IMR-90 (cell line): Measurements from ENCODE around the gene TRPV4. TPM values are rescaled to one million over a fixed set of nuclear protein-coding genes. Genes with fewer than 3 reads are reported as not detected.
A peak's percentile ranks its signal among the peaks of the same experiment; 100 is the strongest.

Experiments
- ATAC-seq: fragments of 200-7000 bp; cut with Tn5 transposase; 2 replicates; pipeline ENCODE4 v1.9.1; 2020; ENCODE audit warnings: low read depth, mild to moderate bottlenecking, moderate library complexity
- BruUV-seq: library from RNA; stranded (reverse); fragments of 400-500 nt; replicated peaks from 2 replicates; lab custom pipeline; 2021; lab: Mats Ljungman, UMichigan
- CTCF ChIA-PET: fragments of 300-600 bp; formaldehyde crosslinking; extraction: SDS; loops from one replicate; lab custom pipeline; 2021; ENCODE audit warnings: antibody characterized with exemption; lab: Yijun Ruan, JAX
- POLR2A ChIA-PET: fragments of 300-600 bp; sonication (Branson Sonifier 250); formaldehyde crosslinking; loops from one replicate; lab custom pipeline; 2022; ENCODE audit warnings: antibody characterized with exemption; ENCODE audit not compliant: unreplicated experiment; lab: Charles Lee
- DNase-seq: peaks from one replicate; pipeline ENCODE4 v3.0.0; 2013
- H2AFZ ChIP-seq: replicated peaks from 2 replicates; pipeline ENCODE3; 2013; ENCODE audit warnings: low read length, mild to moderate bottlenecking; ENCODE audit not compliant: poor library complexity
- H2AK5ac ChIP-seq: 2 replicates; pipeline ENCODE4 v1.6.1; 2013; ENCODE audit warnings: low read depth, low read length, inconsistent platforms
- H2AK9ac ChIP-seq: replicated peaks from 2 replicates; pipeline ENCODE3; 2013; ENCODE audit warnings: mild to moderate bottlenecking, low read depth, low read length, moderate library complexity; ENCODE audit not compliant: poor library complexity
- H2BK120ac ChIP-seq: 2 replicates; pipeline ENCODE4 v1.6.1; 2013; ENCODE audit warnings: low read depth, low read length, inconsistent platforms
- H2BK15ac ChIP-seq: 3 replicates; pipeline ENCODE4 v1.6.1; 2013; ENCODE audit warnings: low read depth, low read length, inconsistent platforms
- H2BK20ac ChIP-seq: 2 replicates; pipeline ENCODE4 v1.6.1; 2013; ENCODE audit warnings: low read depth, mild to moderate bottlenecking, inconsistent platforms, low read length, moderate library complexity
- H2BK5ac ChIP-seq: 2 replicates; pipeline ENCODE4 v1.6.1; 2013; ENCODE audit warnings: mild to moderate bottlenecking, low read depth, low read length, inconsistent platforms; ENCODE audit not compliant: poor library complexity, severe bottlenecking
- H3K14ac ChIP-seq: replicated peaks from 2 replicates; pipeline ENCODE4 v1.6.1; 2013; ENCODE audit warnings: low read depth, low read length, inconsistent platforms
- H3K18ac ChIP-seq: 2 replicates; pipeline ENCODE4 v1.6.1; 2013; ENCODE audit warnings: low read depth, low read length, control low read depth
- H3K23ac ChIP-seq: 2 replicates; pipeline ENCODE4 v1.6.1; 2013; ENCODE audit warnings: low read depth, low read length, inconsistent platforms
- H3K27ac ChIP-seq: 2 replicates; pipeline ENCODE4 v1.5.1; 2013; ENCODE audit warnings: mild to moderate bottlenecking, control low read depth, low read length; ENCODE audit not compliant: insufficient read depth
- H3K27me3 ChIP-seq: 2 replicates; pipeline ENCODE4 v1.6.1; 2013; ENCODE audit warnings: low read length; ENCODE audit not compliant: control insufficient read depth, insufficient read depth
- H3K36me3 ChIP-seq: 2 replicates; pipeline ENCODE4 v1.6.1; 2013; ENCODE audit warnings: low read length, mixed read lengths; ENCODE audit not compliant: control insufficient read depth, insufficient read depth
- H3K4ac ChIP-seq: 2 replicates; pipeline ENCODE4 v1.6.1; 2013; ENCODE audit warnings: low read depth, low read length, inconsistent platforms
- H3K4me1 ChIP-seq: 2 replicates; pipeline ENCODE4 v1.6.1; 2013; ENCODE audit warnings: low read length, mixed read lengths; ENCODE audit not compliant: control insufficient read depth, insufficient read depth
- H3K4me2 ChIP-seq: 2 replicates; pipeline ENCODE4 v1.6.1; 2013; ENCODE audit warnings: low read depth, mild to moderate bottlenecking, control low read depth, low read length, moderate library complexity
- H3K4me3 ChIP-seq: 2 replicates; pipeline ENCODE4 v1.5.1; 2013; ENCODE audit warnings: low read depth, mild to moderate bottlenecking, control low read depth, low read length, moderate library complexity; ENCODE audit not compliant: insufficient read depth
- H3K56ac ChIP-seq: 2 replicates; pipeline ENCODE4 v1.6.1; 2013; ENCODE audit warnings: low read length, inconsistent platforms; ENCODE audit not compliant: insufficient read depth; ENCODE audit errors: extremely low read depth
- H3K79me1 ChIP-seq, 2 experiments: 2 replicates each; pipeline ENCODE4 v1.6.1; 2013; ENCODE audit warnings: low read length in 2 of 2, inconsistent platforms in 1 of 2, low read depth in 1 of 2
- H3K9ac ChIP-seq: 2 replicates; pipeline ENCODE4 v1.6.1; 2013; ENCODE audit warnings: low read depth, low read length, control low read depth
- H3K9me1 ChIP-seq: 2 replicates; pipeline ENCODE4 v1.6.1; 2013; ENCODE audit warnings: low read length, inconsistent platforms; ENCODE audit not compliant: insufficient read depth
- H3K9me3 ChIP-seq: 2 replicates; pipeline ENCODE4 v1.6.1; 2013; ENCODE audit warnings: low read length; ENCODE audit not compliant: control insufficient read depth, insufficient read depth
- H4K20me1 ChIP-seq: 2 replicates; pipeline ENCODE4 v1.6.1; 2013; ENCODE audit warnings: low read length, inconsistent platforms; ENCODE audit not compliant: insufficient read depth
- H4K5ac ChIP-seq: 2 replicates; pipeline ENCODE4 v1.6.1; 2013; ENCODE audit warnings: mild to moderate bottlenecking, low read depth, low read length, control low read depth
- H4K8ac ChIP-seq, 2 experiments: 2 replicates each; pipeline ENCODE4 v1.6.1; 2013; ENCODE audit warnings: low read depth in 2 of 2, low read length in 2 of 2, control low read depth in 1 of 2, inconsistent platforms in 1 of 2
- H4K91ac ChIP-seq: 2 replicates; pipeline ENCODE4 v1.6.1; 2013; ENCODE audit warnings: low read depth, low read length, inconsistent platforms; ENCODE audit not compliant: insufficient read depth
- MAZ ChIP-seq: IDR thresholded peaks from 2 replicates; pipeline ENCODE4 v1.6.1; 2012; ENCODE audit warnings: low read depth, mild to moderate bottlenecking, low read length, improper control_type of control experiment, moderate library complexity, borderline replicate concordance
- NFE2L2 ChIP-seq: fragments of 150-350 bp; IDR thresholded peaks from 2 replicates; pipeline ENCODE4 v1.6.1; 2016; ENCODE audit warnings: low read depth, mild to moderate bottlenecking, low read length
- RFX5 ChIP-seq: IDR thresholded peaks from 2 replicates; pipeline ENCODE4 v1.8.0; 2012; ENCODE audit warnings: low read depth, mild to moderate bottlenecking, low read length, moderate library complexity
- WGBS, 2 experiments: methylation state at CpG; one replicate each; pipeline versions ENCODE4 v1.1.5 to v1.1.7; 2013; ENCODE audit warnings: missing lambda C conversion rate in 2 of 2; ENCODE audit not compliant: insufficient read length in 1 of 2; ENCODE audit errors: extremely low coverage in 2 of 2; 5-methylcytosine and 5-hydroxymethylcytosine counted together
- dilution Hi-C: fragments of 300-500 bp; cut with HindIII; formaldehyde crosslinking; loops from one replicate; pipeline ENCODE4 v1.14.3; 2018; ENCODE audit warnings: low sequenced_read_pairs; ENCODE audit not compliant: unreplicated experiment
- in situ Hi-C: fragments of 300-500 bp; cut with MboI; formaldehyde crosslinking; loops from 3 replicates; pipeline ENCODE4 v1.14.3; 2019; ENCODE audit warnings: low sequenced_read_pairs, inconsistent platforms, mixed read lengths
- intact Hi-C: fragments of 100-400 bp; cut with micrococcal nuclease; formaldehyde crosslinking; loops from 2 replicates; pipeline ENCODE4 v1.10.0; 2022
- polyA plus RNA-seq, 3 experiments: library from polyadenylated mRNA; depleted of rRNA; stranded (reverse); fragments of >200 nt; gene quantifications; 2 replicates each; pipeline ENCODE4 v1.2.3, GENCODE V29; 2012; ENCODE audit warnings: low replicate concordance in 1 of 3
- total RNA-seq: library from RNA; depleted of rRNA; stranded (reverse); fragments of >200 nt; gene quantifications from 2 replicates; pipeline ENCODE4 v1.2.3, GENCODE V29; 2012

TRPV4 gene
- total and polyA plus RNA-seq, 2 of the 4 experiments (the other 2 are of a cell fraction): 1.1 to 6.1 TPM

DNA sequence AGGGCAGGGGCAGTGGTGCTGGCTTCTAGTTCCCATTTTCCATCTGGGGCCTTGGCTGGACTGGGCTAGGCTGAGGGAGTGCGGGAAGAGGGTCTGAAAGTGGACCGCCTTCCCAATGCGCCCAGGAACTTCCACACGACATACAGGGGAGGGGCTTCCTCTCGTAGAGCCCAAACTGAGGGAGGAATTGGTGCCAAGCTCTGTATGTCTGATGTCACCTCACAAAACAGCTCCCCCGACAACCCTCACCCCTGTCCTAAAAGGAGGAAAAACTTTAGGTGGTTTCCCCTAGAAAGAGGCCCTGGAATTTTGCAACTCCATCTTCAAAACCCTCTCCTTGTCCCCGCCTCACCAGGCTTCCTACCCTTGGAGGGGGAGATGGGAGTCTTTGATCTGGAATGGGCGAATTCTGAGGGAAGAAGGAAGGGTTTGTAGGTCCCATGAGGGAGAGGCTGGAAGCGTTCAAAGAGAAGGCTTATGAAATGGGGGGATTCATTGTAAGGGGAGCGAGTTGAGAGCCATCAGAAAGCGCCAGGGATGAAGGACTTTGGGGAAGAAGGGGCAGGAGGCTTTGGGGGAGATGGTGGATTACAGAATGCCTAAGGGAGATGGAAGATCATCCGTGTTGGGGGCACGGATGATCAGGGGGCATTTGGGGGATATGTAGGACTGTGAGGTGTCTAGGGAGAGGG is 46.3 kb upstream of the TRPV4 start:
- peaks cover 17% of the 10 kb centered on the region for H3K9me1 ChIP-seq
- peak overlapping the region; percentile 51 for H3K4ac ChIP-seq
- H3K4me2 ChIP-seq: peak overlapping the region; percentile 97
- H3K56ac ChIP-seq: peak overlapping the region; percentile 50
- intact Hi-C loops (loop anchor here (1.0 kb wide), 2 partner anchors 26 to 74 kb away; no protein-coding TSS in a partner anchor), dilution Hi-C loops (no loop called here), in situ Hi-C loops (no loop called here)
- no peaks in the 10 kb centered on the region for H3K9me3 ChIP-seq
- peak overlapping the region; percentile 63 for H2BK5ac ChIP-seq
- H2AK9ac ChIP-seq: peak overlapping the region; percentile 97
- peak overlapping the region; percentile 7 for H2BK120ac ChIP-seq
- peak overlapping the region; percentile 60 for H4K5ac ChIP-seq
- peak overlapping the region; percentile 46; the same call in 1 of the 2 replicates for H4K91ac ChIP-seq
- peak overlapping the region; percentile 76 for H3K4me3 ChIP-seq
- no peaks in the 10 kb centered on the region for H3K27me3 ChIP-seq
- 0 out of 2 replicates have a peak overlapping the region, but pooled peaks have one; percentile 10 for H2BK20ac ChIP-seq
- peak overlapping the region; percentile 71 for H3K27ac ChIP-seq
- H3K36me3 ChIP-seq: no peaks in the 10 kb centered on the region
- peak overlapping the region; percentile 71 for H3K23ac ChIP-seq
- H4K20me1 ChIP-seq: peaks cover 24% of the 10 kb centered on the region; the same call in 1 of the 2 replicates
- H3K4me1 ChIP-seq: peaks cover 10% of the 10 kb centered on the region
- ATAC-seq (peak; percentile 1; the same call in 1 of the 2 replicates), DNase-seq (no peak)
- H3K14ac ChIP-seq: peak overlapping the region; percentile 71
- TF ChIP-seq NFE2L2 (no peak), RFX5 (no peak), MAZ (0 out of 2 replicates have a peak, but pooled peaks have one; percentile 10)
- peaks cover 29 to 54% of the 10 kb centered on the region in 2 experiments for H3K79me1 ChIP-seq
- CTCF ChIA-PET: no interaction called here
- BruUV-seq: TSS peak; percentile 24
- peak overlapping the region; percentile 44 to 75 for H4K8ac ChIP-seq
- peak overlapping the region; percentile 87; the same call in 2 of the 3 replicates for H2BK15ac ChIP-seq
- peak overlapping the region; percentile 93 for H3K9ac ChIP-seq
- 0% methylated on average over 4 of the region's 13 CpGs; no CpG with 5 or more reads in 1 of the 2 experiments for WGBS, 2 experiments
- H2AK5ac ChIP-seq: peak overlapping the region; percentile 84
- H2AFZ ChIP-seq: peak overlapping the region; percentile 96
- peak overlapping the region; percentile 9 for H3K18ac ChIP-seq
- POLR2A ChIA-PET: no interaction called here
